Measurements from ENCODE around the gene COL13A1.

COL13A1 gene

DNA sequence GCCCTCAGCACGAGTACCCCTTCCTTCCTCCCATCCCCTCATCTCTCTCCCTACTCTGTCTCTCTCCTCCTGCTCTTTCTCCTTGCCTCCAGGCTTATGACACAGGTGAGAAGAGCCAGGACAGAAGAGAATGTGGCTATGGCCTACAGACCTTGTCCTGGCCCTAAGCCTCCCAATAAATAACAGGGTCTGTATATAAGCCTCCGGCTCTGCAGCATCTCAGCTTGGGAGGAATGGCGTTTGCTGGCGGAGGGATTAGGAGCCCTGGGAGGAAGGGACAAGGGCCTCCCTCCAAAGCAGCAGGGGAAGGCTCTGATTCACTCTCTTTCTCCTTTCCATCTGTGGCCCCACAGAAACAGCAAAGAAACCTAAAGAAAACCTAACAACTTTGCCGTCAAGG lies 45.8 kb downstream of the COL13A1 start:
- no peak for DNase-seq (ENCODE audit: low spot score)

DNA sequence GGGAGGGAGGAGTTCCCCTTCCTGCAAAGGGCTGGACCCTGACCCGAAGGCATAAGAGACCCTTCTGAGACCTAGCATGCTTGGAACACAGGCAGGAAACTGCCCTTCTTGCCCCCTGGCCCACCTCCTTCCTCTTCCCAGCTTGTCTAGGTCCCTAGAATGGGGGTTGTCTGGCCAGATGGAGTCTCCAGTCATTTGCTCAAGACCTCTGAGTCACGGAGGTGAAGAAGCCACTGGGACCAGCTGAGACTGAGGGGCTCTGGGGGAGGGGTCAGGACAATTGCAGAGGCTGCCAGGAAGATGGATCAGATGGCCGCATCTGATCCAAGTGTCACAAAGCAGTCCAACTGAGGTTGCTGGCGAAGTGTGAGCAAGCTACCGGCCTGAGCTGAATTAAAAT lies 46.2 kb downstream of the COL13A1 start:
- DNase-seq (ENCODE audit: low spot score), result no peak

DNA sequence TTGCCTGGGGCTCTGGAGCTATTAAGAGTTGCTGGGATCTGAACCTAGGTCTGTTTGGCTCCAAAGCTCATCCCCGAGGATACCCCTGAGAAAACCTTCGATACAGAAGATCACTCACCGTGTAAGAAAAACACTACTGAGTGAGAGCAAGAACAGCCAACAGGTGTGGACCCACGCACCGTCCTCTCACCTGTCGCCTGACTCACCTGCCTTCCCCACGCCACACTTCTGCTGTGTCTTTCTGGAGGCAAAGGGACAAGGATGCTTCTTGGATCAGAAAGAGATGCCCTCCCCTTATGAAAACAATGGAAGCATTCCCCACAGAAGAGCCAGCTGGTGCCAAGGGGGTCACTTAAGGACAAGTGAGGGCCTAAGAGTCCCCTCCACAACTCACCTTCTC lies 46.7 kb downstream of the COL13A1 start:
- DNase-seq (ENCODE audit: low spot score), result no peak

DNA sequence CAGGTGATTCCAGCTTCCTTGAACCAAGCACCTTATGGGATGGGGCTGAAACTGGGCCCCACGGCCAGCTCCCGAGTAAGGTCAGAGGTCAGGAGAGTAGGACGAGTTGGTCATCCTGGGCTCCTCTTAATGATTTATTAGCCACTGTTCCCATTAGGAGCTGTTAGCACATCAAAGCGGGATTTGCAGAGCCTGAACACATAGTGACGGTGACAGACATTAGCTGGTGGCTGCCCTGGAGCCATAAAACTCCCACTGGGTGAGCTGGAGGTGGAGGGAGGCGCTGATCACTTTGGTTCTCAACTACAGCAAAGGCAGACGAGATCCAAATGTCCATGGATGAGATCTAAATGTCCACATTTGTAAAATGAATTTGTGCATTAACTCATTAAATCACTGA lies 48.1 kb downstream of the COL13A1 start:
- DNase-seq (ENCODE audit: low spot score), result no peak

DNA sequence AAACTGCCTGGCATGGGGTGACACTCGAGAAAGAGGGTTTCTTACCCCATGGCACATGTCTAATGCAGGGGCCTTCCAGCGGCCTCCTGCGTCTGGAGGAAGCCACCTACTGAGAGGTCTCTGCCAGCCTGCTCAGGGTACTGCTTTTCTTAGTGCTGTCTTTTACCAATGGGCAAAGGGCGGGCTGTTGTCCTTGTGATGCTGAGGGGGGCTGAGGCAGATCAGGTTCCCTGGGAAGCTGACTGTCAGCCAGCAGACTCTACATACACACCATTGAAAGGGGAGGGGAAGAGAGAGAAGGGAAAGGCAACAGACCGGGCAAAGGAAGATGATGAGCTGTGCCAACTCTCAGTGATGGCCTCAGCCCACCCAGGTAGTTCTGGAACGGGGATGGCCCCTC lies 48.7 kb downstream of the COL13A1 start:
- no peak for DNase-seq (ENCODE audit: low spot score)

DNA sequence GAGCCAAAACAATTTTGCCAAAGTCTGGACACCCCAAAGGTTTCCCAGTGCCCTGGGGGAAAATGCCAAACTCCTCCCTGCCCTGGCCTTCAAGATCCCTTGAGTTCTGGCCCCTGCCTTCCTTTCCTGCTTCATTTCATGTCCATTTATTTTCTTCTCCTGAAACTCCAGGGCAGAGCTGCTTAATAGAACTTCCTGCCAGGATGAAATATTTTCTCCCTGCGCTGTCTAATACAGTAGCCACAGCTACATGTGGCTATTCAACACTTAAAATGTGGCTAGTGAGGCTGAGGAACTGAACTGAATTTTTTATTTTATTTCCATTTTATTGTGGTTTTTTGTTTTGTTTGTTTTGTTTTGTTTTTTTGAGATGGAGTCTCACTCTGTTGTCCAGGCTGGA lies 49.6 kb downstream of the COL13A1 start:
- peak; percentile 70 for DNase-seq (ENCODE audit: low spot score)

DNA sequence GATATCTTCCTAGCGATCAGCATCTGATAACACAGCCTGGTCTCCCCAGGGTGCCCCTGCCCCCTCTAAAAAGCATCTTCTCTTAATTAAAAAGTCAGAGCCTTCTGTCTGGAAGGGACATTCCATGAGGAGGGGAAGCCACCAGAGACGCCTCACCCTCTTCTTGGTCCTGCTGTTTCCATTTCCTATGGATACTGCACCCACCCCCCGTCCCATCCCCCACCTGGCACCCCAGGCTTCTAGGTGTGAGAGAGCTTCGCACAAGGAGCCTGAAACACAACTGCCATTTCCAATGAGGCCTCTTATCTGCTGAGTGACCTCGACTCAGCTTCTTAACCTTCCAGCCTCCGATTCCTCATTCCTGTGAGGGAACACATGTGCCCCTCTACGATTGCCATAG lies 51.4 kb downstream of the COL13A1 start:
- DNase-seq (ENCODE audit: low spot score), result no peak

DNA sequence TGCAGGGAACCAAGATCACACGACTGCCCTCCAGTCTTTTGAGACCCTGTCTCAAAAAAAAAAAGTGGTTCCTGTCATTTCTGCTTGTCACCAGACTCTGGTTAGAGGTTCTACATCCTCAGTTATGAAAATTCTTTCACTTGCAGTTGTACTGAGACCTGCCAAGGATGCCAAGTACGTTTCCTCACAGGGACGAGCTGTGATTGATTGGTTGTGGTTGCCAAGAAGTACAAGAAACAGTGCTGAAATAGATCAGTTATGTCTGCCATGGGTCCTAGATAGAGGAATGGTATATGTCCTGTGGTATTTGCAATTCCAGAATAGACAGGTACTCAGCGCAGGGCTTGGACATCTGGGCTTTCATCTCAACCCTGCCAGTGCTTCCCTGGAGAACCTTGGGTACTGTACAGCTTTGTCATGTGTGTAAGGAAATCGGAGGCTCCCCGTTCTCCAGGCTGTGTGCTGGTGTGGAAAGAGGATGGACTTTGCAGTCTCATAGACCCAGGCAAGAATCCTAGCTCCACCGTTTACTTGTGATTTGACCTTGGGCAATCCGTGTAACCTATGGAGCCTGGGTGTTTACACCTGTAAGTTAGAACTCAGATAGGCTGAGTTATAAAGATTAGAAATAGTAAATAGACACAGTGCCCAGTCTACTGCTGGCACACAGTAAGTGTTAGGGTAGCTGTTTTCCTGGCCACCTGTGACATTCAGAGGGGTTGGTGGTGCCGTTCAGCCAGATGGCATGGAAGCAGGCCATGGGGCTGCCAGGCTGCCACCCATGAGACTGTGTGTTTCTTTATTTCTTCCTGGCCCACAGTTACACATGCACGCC lies 53.0 kb downstream of the COL13A1 start:
- no peak for DNase-seq (ENCODE audit: low spot score)

DNA sequence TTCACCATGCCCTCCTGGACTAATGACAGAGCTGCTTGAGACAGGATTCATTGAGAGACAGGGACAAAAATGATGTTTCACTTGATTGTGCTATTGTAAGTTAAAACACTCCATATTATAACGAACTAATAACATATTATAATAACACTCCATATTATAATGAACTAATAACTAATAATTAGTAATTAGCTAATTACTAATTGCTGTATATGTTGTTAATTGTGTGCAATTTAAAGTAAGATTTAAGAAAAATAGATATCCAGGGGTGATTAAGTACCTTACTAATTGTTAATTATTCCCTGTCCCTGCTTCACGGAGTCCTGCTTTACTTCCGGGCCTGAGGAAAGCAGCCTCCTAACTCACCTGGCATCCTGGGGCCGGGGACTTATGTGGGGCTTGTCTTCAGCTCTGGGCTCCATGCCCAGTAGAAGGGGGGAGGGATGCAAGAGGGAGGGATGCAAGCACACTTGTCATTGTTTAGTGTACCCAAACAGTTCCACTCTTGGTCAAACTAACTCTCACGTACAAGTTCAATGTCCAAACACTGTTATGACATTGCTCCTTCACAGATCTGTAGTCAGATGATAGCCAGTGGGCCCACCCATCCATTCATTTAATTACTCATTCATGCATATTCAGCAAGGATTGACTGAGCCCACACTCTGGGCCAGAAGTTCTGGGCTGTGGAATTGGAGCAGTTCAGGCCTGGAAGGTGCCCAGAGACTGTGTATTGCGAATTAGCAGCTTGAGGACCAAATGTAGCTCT lies 53.8 kb downstream of the COL13A1 start:
- no peak for DNase-seq (ENCODE audit: low spot score)

DNA sequence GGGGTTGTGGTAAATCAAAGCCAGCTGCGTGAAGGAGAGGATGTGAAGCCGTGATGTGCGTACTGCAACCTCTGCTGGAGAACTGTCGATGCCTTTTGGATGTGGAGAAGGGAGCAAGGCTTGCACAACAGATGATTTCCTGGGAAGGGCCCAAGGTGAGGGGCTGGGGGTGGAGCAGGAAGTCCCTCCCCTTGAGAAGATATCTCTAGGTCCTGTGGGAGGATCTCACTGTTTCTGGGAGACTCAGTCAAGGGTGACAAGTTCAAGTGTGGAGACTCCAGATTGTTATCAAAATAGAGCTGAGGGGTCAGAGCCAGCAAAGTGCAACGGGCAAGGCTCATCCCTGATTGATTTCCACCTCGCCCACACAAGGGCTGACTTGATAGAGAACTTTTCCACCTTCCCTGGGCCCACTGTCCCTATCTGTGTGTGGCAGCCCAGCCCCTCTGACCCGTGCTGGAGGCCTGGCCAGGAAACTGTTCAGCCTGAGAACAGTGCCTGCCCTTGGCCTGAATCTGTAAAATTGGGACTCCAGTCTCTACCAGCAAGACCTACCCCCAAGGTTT lies 55.0 kb downstream of the COL13A1 start:
- no peak for DNase-seq (ENCODE audit: low spot score)

DNA sequence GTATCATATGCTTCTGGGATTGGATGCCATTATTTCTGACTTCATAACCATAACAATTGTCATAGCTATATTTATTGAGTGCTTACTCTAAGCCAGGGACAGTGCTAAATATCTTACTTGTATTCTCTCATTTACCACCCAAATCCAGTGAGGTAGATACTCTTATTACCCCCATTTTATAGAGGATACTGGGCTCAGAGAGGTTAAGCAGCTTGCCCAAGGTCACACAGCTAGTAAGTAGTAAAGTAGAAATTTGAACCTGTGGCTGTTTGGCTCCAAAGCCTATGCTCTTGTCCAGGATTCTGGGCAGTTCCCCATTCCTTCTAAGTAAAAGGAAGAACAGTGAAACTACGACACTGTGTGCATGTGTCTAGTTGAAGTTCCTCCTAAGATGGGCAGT lies 56.5 kb downstream of the COL13A1 start:
- no peak for DNase-seq (ENCODE audit: low spot score)

DNA sequence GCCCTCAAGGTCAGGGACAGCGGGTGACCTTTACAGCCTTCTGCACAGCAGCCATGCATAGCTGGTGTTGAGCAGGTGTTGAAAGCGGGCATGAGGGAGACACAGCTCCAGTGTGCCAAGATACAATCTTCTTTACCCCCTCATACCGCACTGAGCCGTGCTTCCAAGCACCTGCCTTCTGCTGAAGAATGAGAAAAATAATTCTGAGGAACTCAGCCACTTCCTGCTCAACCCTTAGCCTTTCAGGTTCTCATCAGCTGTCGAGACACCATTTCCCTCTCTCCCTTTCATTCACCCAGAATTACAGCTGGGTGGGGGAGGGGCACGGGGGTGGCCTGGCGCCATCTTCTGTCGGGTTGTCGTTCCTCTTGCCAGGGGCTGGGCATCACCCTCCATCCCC lies 58.6 kb downstream of the COL13A1 start:
- DNase-seq (ENCODE audit: low spot score), result no peak

DNA sequence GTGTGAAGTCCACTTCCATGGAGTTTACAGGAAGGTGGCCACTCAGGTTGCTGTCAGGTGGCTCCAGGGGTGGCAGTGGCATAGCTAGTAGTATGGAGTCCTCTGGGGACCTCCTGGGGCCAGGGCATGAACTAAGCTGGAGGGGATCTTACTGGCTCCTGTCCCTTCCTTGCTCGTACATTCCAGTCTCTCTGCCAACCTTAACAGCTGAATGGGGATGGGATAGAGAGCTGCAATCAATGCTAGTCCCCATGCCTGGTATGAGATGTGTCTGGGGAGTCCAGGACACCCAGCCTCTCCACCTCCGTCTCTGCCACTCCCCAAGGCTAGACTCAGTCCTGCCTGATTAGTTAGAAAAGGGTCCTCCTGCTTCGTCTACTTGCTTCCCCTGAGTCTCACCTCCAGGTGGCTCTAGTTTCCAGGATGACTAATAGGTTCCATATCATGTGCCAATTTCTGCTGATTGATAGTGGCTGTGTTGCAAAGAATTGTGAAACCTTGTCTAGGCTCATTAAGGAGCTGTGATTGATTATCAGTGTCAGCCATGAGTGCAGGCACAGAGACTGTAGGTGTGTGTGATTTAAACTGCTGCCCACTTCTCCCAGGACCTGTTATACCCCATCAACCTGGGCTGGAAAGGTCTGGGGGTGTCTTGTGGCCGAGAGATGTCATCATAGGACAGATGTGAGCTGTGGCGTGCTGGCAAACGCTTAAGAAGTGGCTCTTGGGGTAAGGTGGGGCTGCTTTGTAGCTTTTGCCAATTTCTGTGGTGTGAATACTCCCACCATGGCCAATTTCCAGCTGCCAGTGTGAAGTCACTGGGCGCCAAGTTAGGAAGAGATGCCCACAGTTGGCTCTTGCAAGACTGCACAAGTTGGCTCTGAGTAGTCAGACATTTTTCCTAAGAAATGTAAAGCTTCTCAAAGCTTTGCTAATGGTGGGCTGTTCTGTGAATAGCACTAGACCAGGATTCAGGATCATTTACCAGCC lies 59.8 kb downstream of the COL13A1 start:
- peak; percentile 70 for DNase-seq (ENCODE audit: low spot score)

DNA sequence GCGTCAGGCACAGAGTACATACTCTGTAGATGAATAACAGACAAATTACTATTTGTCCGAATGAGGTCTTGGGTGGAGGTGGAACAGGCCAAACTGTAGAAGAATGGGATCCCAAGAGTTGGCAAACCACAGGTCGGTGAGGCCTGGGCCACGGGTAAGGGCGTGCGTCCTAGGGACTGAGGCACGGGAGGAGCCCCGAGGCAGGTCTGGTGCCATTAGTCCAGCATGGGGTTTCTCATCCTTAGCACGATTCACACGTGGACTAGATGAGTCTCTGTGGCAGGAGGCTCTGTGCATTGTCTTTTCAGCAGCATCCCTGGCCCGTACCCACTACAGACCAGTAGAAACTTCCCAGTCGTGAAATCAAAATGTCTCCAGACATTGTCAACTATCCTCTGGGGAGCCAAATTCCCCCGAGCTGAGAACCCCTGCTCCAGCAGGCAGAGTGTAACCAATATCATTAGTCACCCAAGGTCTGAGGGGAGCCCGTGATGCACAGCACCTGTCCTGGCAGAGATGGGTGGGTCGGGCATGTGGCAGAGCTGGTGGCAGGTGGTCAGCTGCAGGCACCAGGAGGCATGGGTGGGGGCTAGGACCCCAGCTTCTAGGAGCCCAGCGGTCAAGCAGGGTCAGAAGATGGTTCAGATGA lies 61.3 kb downstream of the COL13A1 start:
- no peak for DNase-seq (ENCODE audit: low spot score)

DNA sequence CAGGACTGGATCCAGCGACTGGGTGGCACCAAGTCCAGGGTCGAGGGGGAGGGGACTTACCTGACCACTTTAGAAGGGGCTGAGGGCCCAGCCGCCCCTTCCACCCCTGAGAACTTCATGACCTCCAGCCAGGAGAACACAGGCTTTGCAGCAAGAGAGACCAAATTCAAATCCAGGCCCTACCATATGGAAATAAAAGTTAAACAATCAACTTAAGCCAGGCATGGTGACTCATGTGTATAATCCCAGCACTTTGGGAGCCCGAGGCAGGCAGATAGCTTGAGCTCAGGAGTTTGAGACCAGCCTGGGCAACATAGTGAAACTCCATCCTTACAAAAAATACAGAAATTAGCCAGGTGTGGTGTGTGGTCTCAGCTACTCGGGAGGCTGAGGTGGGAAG lies 61.9 kb downstream of the COL13A1 start:
- no peak for DNase-seq (ENCODE audit: low spot score)

DNA sequence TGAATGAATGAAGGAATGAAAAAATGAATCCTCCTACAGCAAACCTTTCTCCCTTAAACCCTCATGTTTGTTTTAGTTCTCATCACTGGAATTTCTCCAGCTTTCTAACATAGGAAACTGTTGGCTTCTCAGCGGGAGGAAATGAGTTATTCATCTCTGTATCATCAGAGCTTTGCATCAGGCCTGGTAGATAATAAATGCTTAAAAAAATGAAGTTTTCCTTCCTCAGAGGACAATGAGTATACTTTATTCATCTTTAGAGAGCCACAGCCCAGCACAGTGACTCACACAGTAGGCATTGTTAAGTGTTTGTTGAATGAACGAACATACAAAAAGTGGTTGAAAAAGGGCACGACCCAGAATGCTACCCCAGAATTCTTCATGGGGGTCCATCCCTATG lies 62.6 kb downstream of the COL13A1 start:
- DNase-seq (ENCODE audit: low spot score), result peak; percentile 78

DNA sequence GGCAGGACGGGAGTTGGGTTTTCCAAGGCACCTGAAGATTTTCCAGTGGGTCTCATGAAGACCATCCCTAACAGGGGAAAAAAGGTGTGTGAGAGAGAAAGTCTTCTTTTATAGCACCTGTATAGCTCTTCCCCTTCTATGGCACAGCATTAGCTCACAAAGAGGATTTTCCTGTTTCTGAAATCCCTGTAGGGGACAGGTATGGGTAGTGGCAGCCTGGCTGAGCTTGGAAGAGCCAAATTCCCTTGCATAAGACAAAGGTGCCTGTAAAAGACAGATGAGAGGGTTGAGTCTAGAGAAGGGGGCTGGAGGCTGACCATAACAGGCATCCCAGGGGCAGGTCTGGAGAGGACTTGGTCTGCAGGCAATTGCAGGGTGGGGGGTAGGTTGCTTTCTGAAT lies 63.7 kb downstream of the COL13A1 start:
- no peak for DNase-seq (ENCODE audit: low spot score)

DNA sequence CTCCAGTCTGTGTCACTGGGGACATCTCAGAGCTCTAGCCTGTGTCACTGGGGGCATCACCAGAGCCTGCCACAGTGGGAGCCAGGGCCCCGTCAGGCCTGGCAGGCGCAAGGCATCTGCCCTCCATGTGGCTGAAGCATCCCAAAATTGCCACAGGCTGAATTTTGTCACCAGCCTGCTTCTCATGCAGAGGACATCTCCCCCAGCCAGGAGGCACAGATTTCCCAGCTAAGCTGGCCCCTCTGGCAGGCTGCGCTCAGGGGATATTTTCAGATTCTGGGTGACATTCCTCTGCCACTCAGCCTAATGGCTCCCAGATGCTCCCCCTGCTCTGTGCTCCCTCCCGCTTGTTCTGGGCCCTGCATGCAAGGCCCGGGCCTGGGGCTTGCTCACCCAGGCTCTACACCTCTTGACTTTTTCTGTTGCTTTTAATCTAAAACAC lies 64.6 kb downstream of the COL13A1 start:
- peak; percentile 44 for DNase-seq (ENCODE audit: low spot score)

DNA sequence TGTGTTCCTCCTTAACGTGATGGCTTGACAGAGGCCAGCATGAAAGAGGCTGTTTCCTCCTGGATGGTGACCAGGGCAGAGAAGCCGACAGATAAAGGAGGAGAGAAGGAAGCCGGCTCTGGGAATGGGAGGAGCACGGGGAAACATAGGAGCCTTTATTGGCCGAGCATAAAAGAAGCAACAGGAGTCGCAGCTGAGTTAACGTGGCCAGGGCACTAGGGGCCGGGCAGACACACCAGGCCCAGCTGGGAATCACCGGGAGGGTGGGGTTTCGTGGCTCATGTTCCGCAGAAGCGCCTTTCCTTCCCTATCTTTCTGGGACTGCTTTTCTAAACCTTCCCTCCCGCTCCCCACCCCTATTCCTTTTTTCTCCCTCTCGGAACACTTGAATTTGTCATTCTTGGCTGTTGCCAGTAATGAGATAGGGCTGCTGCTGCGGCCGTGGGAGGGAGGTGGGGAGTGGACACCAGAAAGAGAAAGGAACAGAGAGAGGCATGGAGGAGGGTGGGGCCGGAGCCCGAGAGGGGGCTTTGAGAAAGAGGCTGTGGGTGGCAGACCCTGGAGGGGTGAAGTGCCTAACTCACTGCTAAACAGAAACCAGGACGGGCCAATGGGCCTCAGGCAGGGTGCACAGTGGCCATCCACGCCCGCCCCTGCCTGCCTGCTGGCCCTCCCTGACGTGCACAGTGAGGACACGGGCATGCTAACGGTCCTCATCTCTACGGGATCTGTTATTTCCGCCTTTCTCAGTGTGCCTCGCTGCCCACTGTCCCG lies 65.2 kb downstream of the COL13A1 start:
- peak; percentile 84 for DNase-seq (ENCODE audit: low spot score)

DNA sequence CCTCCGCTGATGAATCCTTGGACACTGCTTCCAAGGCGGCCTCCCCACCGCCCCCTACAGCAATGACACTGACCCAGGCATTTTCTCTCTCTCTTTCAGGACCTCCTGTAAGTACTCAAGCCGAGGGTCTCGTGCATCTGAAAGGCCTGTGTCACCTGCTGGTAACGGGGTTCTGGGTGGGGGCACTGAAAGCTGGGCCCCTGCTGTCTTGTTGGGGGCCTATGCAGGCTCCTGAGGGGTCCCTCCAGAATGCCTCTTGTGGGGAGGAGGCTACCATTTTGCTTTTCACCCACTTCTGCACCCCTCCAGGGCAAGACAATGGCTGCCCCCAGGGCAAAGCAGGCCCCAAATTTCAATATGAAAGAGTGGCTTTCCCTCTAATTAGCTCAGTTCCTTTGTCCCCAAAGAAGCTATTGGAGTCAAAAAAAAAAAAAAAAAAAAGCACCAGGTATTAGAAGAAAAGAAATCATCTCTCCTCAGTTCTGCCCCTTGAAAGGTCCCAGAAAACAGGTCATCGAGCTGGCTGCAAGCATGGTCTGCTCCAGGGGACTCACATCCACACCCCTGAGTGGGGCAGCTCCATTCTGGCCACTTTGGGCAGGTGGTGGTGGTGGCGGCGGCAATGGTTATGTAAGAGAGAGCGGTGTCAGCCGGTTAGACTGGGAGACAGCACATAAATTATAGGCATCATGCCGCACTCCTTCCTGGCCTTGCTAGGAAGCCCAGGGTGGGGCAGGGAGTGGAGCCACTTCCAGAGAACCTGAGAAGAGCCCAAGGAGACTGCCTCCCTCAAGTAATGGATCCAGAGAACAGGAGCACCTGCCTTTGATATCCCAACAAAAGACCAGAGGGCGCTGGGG lies 66.2 kb downstream of the COL13A1 start:
- DNase-seq (ENCODE audit: low spot score), result no peak
